Stimulated activated naive B cell treated with anti-CD40 and anti-IgM and Interleukin-4, amounts not matched to agents 10 μg/mL and 1 μg/mL and 100 μg/mL, for 72 hours (primary cell): ENCODE results near the gene RALBP1.

Experiments
- ATAC-seq, 2 donors: fragments of 150-1000 bp; cut with Tn5 transposase; replicated peaks; 2 replicates each; pipeline ENCODE4 v1.10.0; 2021; ENCODE audit warnings: moderate library complexity in 1 of 2
- DNase-seq: peaks from one replicate; pipeline ENCODE4 v3.0.0; 2021
- H3K27ac Mint-ChIP-seq: one replicate; pipeline ENCODE4 v1.8.0; 2022; ENCODE audit warnings: mild to moderate bottlenecking, mixed read lengths
- H3K27me3 Mint-ChIP-seq, 2 donors: one replicate each; pipeline ENCODE4 v1.8.0; 2022; ENCODE audit warnings: mixed read lengths in 2 of 2
- H3K36me3 Mint-ChIP-seq, 2 donors: one replicate each; pipeline ENCODE4 v1.8.0; 2022; ENCODE audit warnings: mixed read lengths in 2 of 2, mild to moderate bottlenecking in 1 of 2
- H3K4me1 Mint-ChIP-seq, 2 donors: one replicate each; pipeline ENCODE4 v1.8.0; 2022; ENCODE audit warnings: mixed read lengths in 2 of 2, mild to moderate bottlenecking in 1 of 2
- H3K4me3 Mint-ChIP-seq, 2 donors: one replicate each; pipeline ENCODE4 v1.8.0; 2022; ENCODE audit warnings: mild to moderate bottlenecking in 2 of 2, mixed read lengths in 2 of 2, moderate library complexity in 1 of 2
- H3K9me3 Mint-ChIP-seq, 2 donors: one replicate each; pipeline ENCODE4 v1.8.0; 2022; ENCODE audit warnings: mixed read lengths in 2 of 2, mild to moderate bottlenecking in 1 of 2

Gene RALBP1

GRCh38 chr18:9559253-9559652 is 83.9 kb downstream of the RALBP1 start:
- H3K9me3 Mint-ChIP-seq = no peaks in the 10 kb centered on the region
- peaks cover 5 to 7% of the 10 kb centered on the region in 2 donors for H3K4me1 Mint-ChIP-seq
- ATAC-seq = no peak
- H3K27me3 Mint-ChIP-seq = no peaks in the 10 kb centered on the region
- H3K4me3 Mint-ChIP-seq = no peak overlapping the region
- no peak overlapping the region for H3K27ac Mint-ChIP-seq
- peaks cover 41 to 62% of the 10 kb centered on the region in 2 donors for H3K36me3 Mint-ChIP-seq
- no peak for DNase-seq

- Mint-ChIP-seq H3K4me1 (peaks cover 5 to 7% of the 10 kb centered on the region in 2 donors), H3K4me3 (no peak overlapping the region), H3K27ac (peak overlapping the region; percentile 21), H3K9me3 (no peaks in the 10 kb centered on the region), H3K27me3 (no peaks in the 10 kb centered on the region), H3K36me3 (peaks cover 29 to 51% of the 10 kb centered on the region in 2 donors)
- ATAC-seq (peak in 1 of 2 donors; percentile 36), DNase-seq (no peak)
Observed at GRCh38 chr18:9561759-9562158, 86.4 kb downstream of the RALBP1 start.

- H3K9me3 Mint-ChIP-seq = no peaks in the 10 kb centered on the region
Observed at GRCh38 chr18:9562584-9562983, 87.3 kb downstream of the RALBP1 start.

GRCh38 chr18:9563331-9563730 is 88.0 kb downstream of the RALBP1 start:
- H3K36me3 Mint-ChIP-seq = peaks cover 29 to 43% of the 10 kb centered on the region in 2 donors
- H3K27ac Mint-ChIP-seq = no peak overlapping the region
- no peak for DNase-seq
- H3K4me1 Mint-ChIP-seq = peaks cover 5 to 7% of the 10 kb centered on the region in 2 donors
- no peaks in the 10 kb centered on the region for H3K27me3 Mint-ChIP-seq
- ATAC-seq = no peak
- no peak overlapping the region for H3K4me3 Mint-ChIP-seq
- H3K9me3 Mint-ChIP-seq = no peaks in the 10 kb centered on the region

More at GRCh38 chr18:9562584-9562983, 87.3 kb downstream of the RALBP1 start:
- Mint-ChIP-seq H3K27me3 (no peaks in the 10 kb centered on the region), H3K36me3 (peaks cover 34 to 50% of the 10 kb centered on the region in 2 donors), H3K4me1 (peaks cover 5 to 7% of the 10 kb centered on the region in 2 donors), H3K4me3 (no peak overlapping the region), H3K27ac (no peak overlapping the region)
- no peak for ATAC-seq
- no peak for DNase-seq

GRCh38 chr18:9565407-9565806 is 90.1 kb downstream of the RALBP1 start:
- H3K27ac Mint-ChIP-seq = no peak overlapping the region
- no peaks in the 10 kb centered on the region for H3K9me3 Mint-ChIP-seq
- peaks cover 27 to 39% of the 10 kb centered on the region in 2 donors for H3K36me3 Mint-ChIP-seq
- ATAC-seq (no peak), DNase-seq (no peak)
- H3K27me3 Mint-ChIP-seq = no peaks in the 10 kb centered on the region
- peaks cover 5 to 7% of the 10 kb centered on the region in 2 donors for H3K4me1 Mint-ChIP-seq
- no peak overlapping the region for H3K4me3 Mint-ChIP-seq

- Mint-ChIP-seq H3K27me3 (no peaks in the 10 kb centered on the region), H3K27ac (no peak overlapping the region), H3K9me3 (no peaks in the 10 kb centered on the region), H3K4me1 (no peaks in the 10 kb centered on the region), H3K36me3 (peaks cover 27 to 31% of the 10 kb centered on the region in 2 donors), H3K4me3 (no peak overlapping the region)
- DNase-seq (no peak), ATAC-seq (no peak)
Observed at GRCh38 chr18:9568186-9568585, 92.9 kb downstream of the RALBP1 start.

- Mint-ChIP-seq H3K27me3 (no peaks in the 10 kb centered on the region), H3K36me3 (peaks cover 26 to 27% of the 10 kb centered on the region in 2 donors), H3K9me3 (no peaks in the 10 kb centered on the region), H3K4me3 (no peak overlapping the region), H3K4me1 (no peaks in the 10 kb centered on the region), H3K27ac (no peak overlapping the region)
- ATAC-seq (no peak), DNase-seq (no peak)
Observed at GRCh38 chr18:9569178-9569577, 93.9 kb downstream of the RALBP1 start.

GRCh38 chr18:9570255-9570654 is 94.9 kb downstream of the RALBP1 start:
- peaks cover 25 to 29% of the 10 kb centered on the region in 2 donors for H3K36me3 Mint-ChIP-seq
- H3K4me3 Mint-ChIP-seq = no peak overlapping the region
- no peaks in the 10 kb centered on the region for H3K4me1 Mint-ChIP-seq
- DNase-seq (no peak), ATAC-seq (no peak)
- H3K27me3 Mint-ChIP-seq = no peaks in the 10 kb centered on the region
- H3K9me3 Mint-ChIP-seq = no peaks in the 10 kb centered on the region
- no peak overlapping the region for H3K27ac Mint-ChIP-seq

GRCh38 chr18:9571546-9571945 is 96.2 kb downstream of the RALBP1 start:
- H3K4me1 Mint-ChIP-seq = no peaks in the 10 kb centered on the region
- no peaks in the 10 kb centered on the region for H3K27me3 Mint-ChIP-seq
- H3K4me3 Mint-ChIP-seq = no peak overlapping the region
- H3K27ac Mint-ChIP-seq = no peak overlapping the region
- ATAC-seq (no peak), DNase-seq (no peak)
- no peaks in the 10 kb centered on the region for H3K9me3 Mint-ChIP-seq
- peaks cover 29 to 33% of the 10 kb centered on the region in 2 donors for H3K36me3 Mint-ChIP-seq

GRCh38 chr18:9574473-9575115 is 99.3 kb downstream of the RALBP1 start:
- no peaks in the 10 kb centered on the region for H3K4me1 Mint-ChIP-seq
- no peaks in the 10 kb centered on the region for H3K9me3 Mint-ChIP-seq
- no peak overlapping the region for H3K4me3 Mint-ChIP-seq
- peaks cover 26 to 29% of the 10 kb centered on the region in 2 donors for H3K36me3 Mint-ChIP-seq
- no peak for DNase-seq
- H3K27me3 Mint-ChIP-seq = no peaks in the 10 kb centered on the region
- no peak overlapping the region for H3K27ac Mint-ChIP-seq
- ATAC-seq = no peak

- Mint-ChIP-seq H3K4me3 (no peak overlapping the region), H3K9me3 (no peaks in the 10 kb centered on the region), H3K27me3 (no peaks in the 10 kb centered on the region), H3K27ac (no peak overlapping the region), H3K4me1 (no peaks in the 10 kb centered on the region), H3K36me3 (peaks cover 23 to 31% of the 10 kb centered on the region in 2 donors)
- DNase-seq = peak; percentile 15
- ATAC-seq = peak; percentile 69 to 84
Observed at GRCh38 chr18:9575558-9575957, 100.2 kb downstream of the RALBP1 start.

GRCh38 chr18:9577361-9577760 is 102.0 kb downstream of the RALBP1 start:
- H3K9me3 Mint-ChIP-seq = peaks cover 4 to 10% of the 10 kb centered on the region in 2 donors
- no peak overlapping the region for H3K4me3 Mint-ChIP-seq
- peaks cover 30 to 37% of the 10 kb centered on the region in 2 donors for H3K36me3 Mint-ChIP-seq
- ATAC-seq (no peak), DNase-seq (no peak)
- H3K27me3 Mint-ChIP-seq = no peaks in the 10 kb centered on the region
- no peaks in the 10 kb centered on the region for H3K4me1 Mint-ChIP-seq
- H3K27ac Mint-ChIP-seq = no peak overlapping the region

- peaks cover 7 to 13% of the 10 kb centered on the region in 2 donors for H3K9me3 Mint-ChIP-seq
- H3K4me3 Mint-ChIP-seq = no peak overlapping the region
- H3K27me3 Mint-ChIP-seq = no peaks in the 10 kb centered on the region
- DNase-seq (no peak), ATAC-seq (no peak)
- H3K27ac Mint-ChIP-seq = no peak overlapping the region
- H3K4me1 Mint-ChIP-seq = no peaks in the 10 kb centered on the region
- peaks cover 38 to 45% of the 10 kb centered on the region in 2 donors for H3K36me3 Mint-ChIP-seq
Observed at GRCh38 chr18:9578306-9578705, 103.0 kb downstream of the RALBP1 start.

GRCh38 chr18:9581667-9582066 is 106.4 kb downstream of the RALBP1 start:
- Mint-ChIP-seq H3K4me3 (no peak overlapping the region), H3K4me1 (no peaks in the 10 kb centered on the region), H3K36me3 (peaks cover 46 to 50% of the 10 kb centered on the region in 2 donors), H3K27me3 (no peaks in the 10 kb centered on the region), H3K27ac (no peak overlapping the region), H3K9me3 (peaks cover 7 to 13% of the 10 kb centered on the region in 2 donors)
- ATAC-seq = no peak
- DNase-seq = no peak

GRCh38 chr18:9586814-9587213 is 111.5 kb downstream of the RALBP1 start:
- Mint-ChIP-seq H3K9me3 (peaks cover 7% of the 10 kb centered on the region in 2 donors), H3K27ac (no peak overlapping the region), H3K4me3 (no peak overlapping the region), H3K27me3 (no peaks in the 10 kb centered on the region), H3K4me1 (no peaks in the 10 kb centered on the region), H3K36me3 (peaks cover 46 to 52% of the 10 kb centered on the region in 2 donors)
- DNase-seq (no peak), ATAC-seq (no peak)
